Parathyroid adenoma (tissue), 2 donors: ENCODE measurements around the gene NCOR2.
A peak's percentile ranks its signal among the peaks of the same experiment; 100 is the strongest.

Source experiments
- H2AFZ ChIP-seq: fragments of 300-600 bp; sonication (generic); one replicate; pipeline ENCODE4 v1.7.0; 2017; ENCODE audit warnings: antibody characterized with exemption, mild to moderate bottlenecking
- H3K27ac ChIP-seq: fragments of 300-600 bp; sonication (generic); one replicate; pipeline ENCODE4 v1.7.0; 2017
- H3K27me3 ChIP-seq: fragments of 300-600 bp; sonication (generic); one replicate; pipeline ENCODE4 v1.7.0; 2017; ENCODE audit warnings: low read length; ENCODE audit not compliant: control insufficient read depth, insufficient read depth
- H3K36me3 ChIP-seq: fragments of 300-600 bp; sonication (generic); one replicate; pipeline ENCODE4 v1.7.0; 2017; ENCODE audit warnings: low read length; ENCODE audit not compliant: control insufficient read depth, insufficient read depth
- H3K4me1 ChIP-seq: fragments of 300-600 bp; sonication (generic); one replicate; pipeline ENCODE4 v1.7.0; 2017; ENCODE audit warnings: control low read depth
- H3K4me2 ChIP-seq: fragments of 300-600 bp; sonication (generic); one replicate; pipeline ENCODE4 v1.7.0; 2017; ENCODE audit warnings: low read length
- H3K4me3 ChIP-seq: fragments of 300-600 bp; sonication (generic); one replicate; pipeline ENCODE4 v1.7.0; 2017; ENCODE audit warnings: low read depth, low read length
- H3K79me2 ChIP-seq: fragments of 300-600 bp; sonication (generic); one replicate; pipeline ENCODE4 v1.7.0; 2017; ENCODE audit warnings: control low read depth
- H3K9ac ChIP-seq: fragments of 300-600 bp; sonication (generic); one replicate; pipeline ENCODE4 v1.7.0; 2017; ENCODE audit warnings: mild to moderate bottlenecking
- H3K9me3 ChIP-seq: fragments of 300-600 bp; sonication (generic); one replicate; pipeline ENCODE4 v1.7.0; 2017; ENCODE audit warnings: low read length; ENCODE audit not compliant: control insufficient read depth
- TF ChIP-seq, protein P1 (sequence below): fragments of 300-600 bp; sonication (generic); IDR thresholded peaks from one replicate; pipeline ENCODE4 v1.7.0; 2017; ENCODE audit warnings: antibody characterized with exemption, mild to moderate bottlenecking
- donor health status: primary hyperparathyroidism.

Gene NCOR2

DNA sequence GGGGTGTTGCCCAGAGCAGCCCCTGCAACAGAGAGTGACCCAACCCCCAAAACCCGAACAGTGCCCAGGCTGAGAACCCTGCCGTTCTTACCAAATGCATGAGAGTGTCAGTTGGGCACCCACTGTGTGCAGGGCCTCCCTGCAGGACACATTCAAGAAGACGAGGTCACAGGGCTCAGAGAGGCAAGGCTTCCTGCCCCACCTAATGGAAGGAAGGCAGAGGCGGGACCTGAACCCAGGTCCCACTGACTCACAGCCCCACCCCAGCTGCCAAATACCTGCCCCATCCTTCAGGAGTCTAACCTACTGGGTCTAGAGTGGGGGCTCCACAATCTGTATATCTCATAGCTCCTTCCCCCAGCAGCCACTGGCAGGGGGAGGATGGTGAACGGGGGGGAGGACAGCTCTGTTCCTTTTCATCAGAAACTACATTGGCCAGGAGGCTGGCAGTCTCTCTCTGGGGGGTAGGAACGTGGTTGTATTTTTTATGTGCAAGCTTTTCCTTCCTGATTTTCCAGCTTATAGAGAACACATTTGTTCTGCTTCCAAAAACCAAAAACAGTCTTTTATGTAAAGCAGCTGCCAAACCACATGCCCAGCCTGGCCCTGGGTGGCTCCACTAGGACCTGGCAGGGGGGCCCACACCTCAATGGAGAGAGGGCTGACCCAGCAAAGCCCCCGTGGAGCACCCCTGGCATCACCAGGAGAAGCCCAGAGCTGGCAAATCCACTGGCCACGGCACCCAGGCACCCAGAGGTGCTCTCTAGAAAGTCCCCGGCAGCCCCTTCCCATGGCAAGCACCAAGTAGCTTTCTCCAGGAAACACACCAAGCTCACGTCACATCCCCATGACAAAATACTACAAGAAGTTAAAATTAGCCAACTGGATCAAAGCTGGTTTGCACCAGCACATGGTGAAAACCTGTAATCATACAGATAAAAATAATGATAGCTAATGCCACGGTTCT is 17.0 kb downstream of the NCOR2 start:
- no peaks in the 10 kb centered on the region for H3K27me3 ChIP-seq
- no peak overlapping the region for H3K9ac ChIP-seq
- H2AFZ ChIP-seq = no peak overlapping the region
- H3K4me3 ChIP-seq = no peak overlapping the region
- H3K36me3 ChIP-seq = no peaks in the 10 kb centered on the region
- no peaks in the 10 kb centered on the region for H3K9me3 ChIP-seq
- TF ChIP-seq, protein P1, sequence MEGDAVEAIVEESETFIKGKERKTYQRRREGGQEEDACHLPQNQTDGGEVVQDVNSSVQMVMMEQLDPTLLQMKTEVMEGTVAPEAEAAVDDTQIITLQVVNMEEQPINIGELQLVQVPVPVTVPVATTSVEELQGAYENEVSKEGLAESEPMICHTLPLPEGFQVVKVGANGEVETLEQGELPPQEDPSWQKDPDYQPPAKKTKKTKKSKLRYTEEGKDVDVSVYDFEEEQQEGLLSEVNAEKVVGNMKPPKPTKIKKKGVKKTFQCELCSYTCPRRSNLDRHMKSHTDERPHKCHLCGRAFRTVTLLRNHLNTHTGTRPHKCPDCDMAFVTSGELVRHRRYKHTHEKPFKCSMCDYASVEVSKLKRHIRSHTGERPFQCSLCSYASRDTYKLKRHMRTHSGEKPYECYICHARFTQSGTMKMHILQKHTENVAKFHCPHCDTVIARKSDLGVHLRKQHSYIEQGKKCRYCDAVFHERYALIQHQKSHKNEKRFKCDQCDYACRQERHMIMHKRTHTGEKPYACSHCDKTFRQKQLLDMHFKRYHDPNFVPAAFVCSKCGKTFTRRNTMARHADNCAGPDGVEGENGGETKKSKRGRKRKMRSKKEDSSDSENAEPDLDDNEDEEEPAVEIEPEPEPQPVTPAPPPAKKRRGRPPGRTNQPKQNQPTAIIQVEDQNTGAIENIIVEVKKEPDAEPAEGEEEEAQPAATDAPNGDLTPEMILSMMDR = no peak
- H3K4me2 ChIP-seq = no peak overlapping the region
- H3K27ac ChIP-seq = peak overlapping the region; percentile 67
- H3K79me2 ChIP-seq = peaks cover 85% of the 10 kb centered on the region
- H3K4me1 ChIP-seq = peaks cover 25% of the 10 kb centered on the region

DNA sequence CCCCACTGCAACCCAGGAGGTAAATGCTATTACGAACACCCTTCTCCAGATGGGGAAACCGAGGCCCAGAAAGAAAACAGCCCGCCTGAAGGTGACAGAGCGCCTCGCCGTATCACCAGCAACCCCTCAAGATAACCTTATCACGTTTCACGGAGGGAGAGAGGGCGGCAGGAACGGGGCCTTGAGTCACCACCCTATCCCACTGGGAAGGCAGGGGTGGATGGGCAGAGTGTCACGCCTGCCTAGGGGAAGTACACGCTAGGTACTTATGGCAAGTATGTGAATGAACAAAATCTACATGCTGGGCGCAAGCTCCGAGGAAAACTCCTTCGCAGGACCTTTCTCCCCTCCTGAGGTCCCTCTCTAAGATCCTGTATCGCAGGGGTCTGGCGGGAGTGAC is 17.8 kb downstream of the NCOR2 start:
- Histone ChIP-seq H3K79me2 (peaks cover 85% of the 10 kb centered on the region), H3K4me1 (peaks cover 23% of the 10 kb centered on the region), H3K27ac (no peak overlapping the region), H3K27me3 (no peaks in the 10 kb centered on the region), H3K9me3 (no peaks in the 10 kb centered on the region), H2AFZ (no peak overlapping the region), H3K9ac (no peak overlapping the region), H3K36me3 (no peaks in the 10 kb centered on the region), H3K4me3 (no peak overlapping the region), H3K4me2 (no peak overlapping the region)
- TF ChIP-seq, protein P1 = no peak

DNA sequence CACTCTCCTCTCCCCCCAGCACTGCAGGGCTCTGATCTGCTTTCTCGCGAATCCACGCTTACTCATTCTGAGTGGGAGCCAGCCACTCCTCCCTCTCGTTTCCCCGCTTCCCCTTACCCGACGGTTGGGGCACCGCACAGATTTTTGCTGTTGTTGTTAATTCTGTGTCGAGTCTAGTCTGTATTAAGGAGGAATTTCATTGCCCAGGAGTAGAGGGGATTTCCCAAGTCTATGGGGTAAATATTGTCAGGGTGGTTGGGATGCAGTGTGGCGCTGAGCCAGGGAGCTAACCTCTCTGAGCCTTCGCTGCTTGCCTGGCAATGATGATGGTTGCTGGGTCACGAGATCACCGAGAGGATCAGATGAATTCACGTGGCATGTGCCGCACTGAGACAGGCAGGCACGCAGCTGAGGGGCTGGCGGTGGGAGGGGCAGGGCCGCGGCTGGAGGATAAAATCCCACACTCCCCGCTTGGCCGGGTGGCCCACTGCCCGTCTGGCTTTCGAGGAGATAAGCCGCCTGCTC is 18.5 kb downstream of the NCOR2 start:
- peaks cover 23% of the 10 kb centered on the region for H3K4me1 ChIP-seq
- H3K9ac ChIP-seq = no peak overlapping the region
- no peaks in the 10 kb centered on the region for H3K27me3 ChIP-seq
- no peak overlapping the region for H3K4me3 ChIP-seq
- H3K27ac ChIP-seq = no peak overlapping the region
- no peaks in the 10 kb centered on the region for H3K9me3 ChIP-seq
- H3K79me2 ChIP-seq = peaks cover 84% of the 10 kb centered on the region
- no peak overlapping the region for H2AFZ ChIP-seq
- H3K4me2 ChIP-seq = peak overlapping the region; percentile 35
- H3K36me3 ChIP-seq = no peaks in the 10 kb centered on the region
- TF ChIP-seq, protein P1 = no peak

DNA sequence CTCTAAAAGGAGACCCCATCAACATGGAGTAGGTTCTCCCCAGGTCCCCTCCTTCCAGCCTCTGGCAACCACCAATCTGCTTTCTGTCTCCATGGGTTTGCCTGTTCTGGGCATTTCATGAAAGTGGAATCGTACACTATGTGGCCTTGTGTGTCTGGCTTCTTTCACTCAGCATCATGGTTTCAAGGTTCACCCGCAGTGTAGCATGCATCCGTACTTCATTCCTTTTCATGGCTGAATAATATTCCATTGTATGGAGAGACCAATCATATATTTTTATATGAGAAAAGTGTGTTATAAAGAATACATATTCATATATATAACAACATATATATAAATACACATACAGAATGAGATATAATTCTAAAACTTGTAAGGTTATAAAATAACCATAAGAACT is 19.8 kb downstream of the NCOR2 start:
- Histone ChIP-seq H3K9me3 (no peaks in the 10 kb centered on the region), H3K4me3 (no peak overlapping the region), H3K27ac (no peak overlapping the region), H3K4me2 (no peak overlapping the region), H3K9ac (no peak overlapping the region), H2AFZ (no peak overlapping the region), H3K27me3 (no peaks in the 10 kb centered on the region), H3K79me2 (peaks cover 87% of the 10 kb centered on the region), H3K4me1 (peaks cover 32% of the 10 kb centered on the region), H3K36me3 (no peaks in the 10 kb centered on the region)
- TF ChIP-seq, protein P1 = no peak
